H9 (cell line): ENCODE measurements around the gene SGTA. TPM values are rescaled to one million over a fixed set of nuclear protein-coding genes. Genes with fewer than 3 reads are reported as not detected.
A peak's percentile ranks its signal among the peaks of the same experiment; 100 is the strongest.

Source experiments
- DNase-seq: peaks from one replicate; pipeline ENCODE4 v3.0.0-alpha.2; 2017
- H2AFZ ChIP-seq: one replicate; pipeline ENCODE4 v1.6.1; 2013; ENCODE audit warnings: mild to moderate bottlenecking, low read length, control low read depth, moderate library complexity
- H2AK5ac ChIP-seq: 2 replicates; pipeline ENCODE4 v1.6.1; 2013; ENCODE audit warnings: low read length, control low read depth, mixed read lengths; ENCODE audit not compliant: insufficient read length
- H2BK120ac ChIP-seq: one replicate; pipeline ENCODE4 v1.6.1; 2013; ENCODE audit warnings: low read depth, mild to moderate bottlenecking, low read length, control low read depth, inconsistent platforms; ENCODE audit not compliant: poor library complexity, severe bottlenecking
- H2BK12ac ChIP-seq: 2 replicates; pipeline ENCODE4 v1.6.1; 2013; ENCODE audit warnings: low read length, control low read depth, mixed read lengths, low read depth; ENCODE audit not compliant: insufficient read length
- H2BK15ac ChIP-seq: 2 replicates; pipeline ENCODE4 v1.6.1; 2013; ENCODE audit warnings: low read depth, low read length, control low read depth
- H2BK20ac ChIP-seq: one replicate; pipeline ENCODE4 v1.6.1; 2013; ENCODE audit warnings: low read depth, mild to moderate bottlenecking, low read length, control low read depth, inconsistent platforms; ENCODE audit not compliant: poor library complexity, severe bottlenecking
- H2BK5ac ChIP-seq: 2 replicates; pipeline ENCODE4 v1.6.1; 2013; ENCODE audit warnings: low read length, control low read depth, mixed read lengths; ENCODE audit not compliant: insufficient read length
- H3K14ac ChIP-seq: 2 replicates; pipeline ENCODE4 v1.6.1; 2013; ENCODE audit warnings: low read length, control low read depth; ENCODE audit not compliant: insufficient read depth
- H3K18ac ChIP-seq: 2 replicates; pipeline ENCODE4 v1.6.1; 2013; ENCODE audit warnings: low read depth, mild to moderate bottlenecking, mixed read lengths, low read length, control low read depth; ENCODE audit not compliant: insufficient read length
- H3K23ac ChIP-seq: 2 replicates; pipeline ENCODE4 v1.6.1; 2013; ENCODE audit warnings: low read length, control low read depth, mixed read lengths, low read depth; ENCODE audit not compliant: insufficient read length
- H3K23me2 ChIP-seq: 2 replicates; pipeline ENCODE4 v1.6.1; 2013; ENCODE audit warnings: low read depth, mild to moderate bottlenecking, mixed read lengths, low read length, control low read depth; ENCODE audit not compliant: insufficient read length, poor library complexity, severe bottlenecking
- H3K27ac ChIP-seq: 2 replicates; pipeline ENCODE4 v1.5.1; 2013; ENCODE audit warnings: low read length, control low read depth, mixed read lengths, low read depth; ENCODE audit not compliant: insufficient read length
- H3K27me3 ChIP-seq: 2 replicates; pipeline ENCODE4 v1.6.1; 2013; ENCODE audit warnings: low read length, control low read depth, inconsistent platforms; ENCODE audit not compliant: insufficient read depth
- H3K4ac ChIP-seq: 2 replicates; pipeline ENCODE4 v1.6.1; 2013; ENCODE audit warnings: low read depth, mild to moderate bottlenecking, control low read depth, inconsistent platforms, low read length, moderate library complexity
- H3K4me1 ChIP-seq: 2 replicates; pipeline ENCODE4 v1.6.1; 2013; ENCODE audit warnings: low read length, control low read depth, inconsistent platforms; ENCODE audit not compliant: insufficient read depth
- H3K4me2 ChIP-seq: 2 replicates; pipeline ENCODE4 v1.6.1; 2013; ENCODE audit warnings: low read length, control low read depth, mixed read lengths; ENCODE audit not compliant: insufficient read length, insufficient read depth
- H3K56ac ChIP-seq: 2 replicates; pipeline ENCODE4 v1.6.1; 2013; ENCODE audit warnings: low read depth, mild to moderate bottlenecking, mixed read lengths, low read length, control low read depth; ENCODE audit not compliant: insufficient read length
- H3K79me1 ChIP-seq: 2 replicates; pipeline ENCODE4 v1.6.1; 2013; ENCODE audit warnings: low read depth, mild to moderate bottlenecking, moderate library complexity, low read length, control low read depth, inconsistent platforms; ENCODE audit not compliant: insufficient read depth, poor library complexity, severe bottlenecking
- H3K79me2 ChIP-seq: 2 replicates; pipeline ENCODE4 v1.6.1; 2013; ENCODE audit warnings: low read length, control low read depth, inconsistent platforms; ENCODE audit not compliant: insufficient read depth
- H3K9ac ChIP-seq: 2 replicates; pipeline ENCODE4 v1.6.1; 2013; ENCODE audit warnings: low read length, control low read depth, mixed read lengths; ENCODE audit not compliant: insufficient read length; ENCODE audit errors: extremely low read depth
- H3K9me3 ChIP-seq: one replicate; pipeline ENCODE4 v1.6.1; 2013; ENCODE audit warnings: low read depth, low read length, inconsistent platforms; ENCODE audit not compliant: control insufficient read depth
- H3T11ph ChIP-seq: one replicate; pipeline ENCODE4 v1.6.1; 2013; ENCODE audit warnings: mild to moderate bottlenecking, low read length, control low read depth, inconsistent platforms
- H4K20me1 ChIP-seq: one replicate; pipeline ENCODE4 v1.6.1; 2013; ENCODE audit not compliant: control insufficient read depth, insufficient read length, insufficient read depth
- H4K5ac ChIP-seq: 2 replicates; pipeline ENCODE4 v1.6.1; 2013; ENCODE audit warnings: low read depth, mild to moderate bottlenecking, mixed read lengths, low read length, control low read depth; ENCODE audit not compliant: insufficient read length
- H4K8ac ChIP-seq: replicated peaks from 2 replicates; pipeline ENCODE4 v1.6.1; 2013; ENCODE audit warnings: low read length, control low read depth, mixed read lengths, low read depth; ENCODE audit not compliant: insufficient read length
- H4K91ac ChIP-seq: 2 replicates; pipeline ENCODE4 v1.6.1; 2013; ENCODE audit warnings: low read depth, mild to moderate bottlenecking, moderate library complexity, mixed read lengths, low read length, control low read depth; ENCODE audit not compliant: insufficient read length
- H3K27ac Mint-ChIP-seq, 3 experiments: 2 replicates in 2 of 3; 3 replicates in 1 of 3; pipeline ENCODE4 v1.8.0; 2020 to 2021; ENCODE audit warnings: mixed read lengths in 3 of 3, mild to moderate bottlenecking in 1 of 3, moderate library complexity in 1 of 3
- H3K27me3 Mint-ChIP-seq: 2 replicates; pipeline ENCODE4 v1.8.0; 2021; ENCODE audit warnings: low read depth, mild to moderate bottlenecking, moderate library complexity, mixed read lengths
- H3K36me3 Mint-ChIP-seq, 3 experiments: 2 replicates in 2 of 3; 3 replicates in 1 of 3; pipeline ENCODE4 v1.8.0; 2020 to 2021; ENCODE audit warnings: low read depth in 3 of 3, mixed read lengths in 3 of 3; ENCODE audit not compliant: insufficient read depth in 1 of 3
- H3K4me1 Mint-ChIP-seq, 2 experiments: 2 replicates each; pipeline ENCODE4 v1.8.0; 2020; ENCODE audit warnings: mixed read lengths in 2 of 2
- H3K4me3 Mint-ChIP-seq, 2 experiments: 2 replicates in 1 of 2; 3 replicates in 1 of 2; pipeline ENCODE4 v1.8.0; 2020 to 2021; ENCODE audit warnings: mild to moderate bottlenecking in 2 of 2, mixed read lengths in 2 of 2, moderate library complexity in 1 of 2
- H3K9me3 Mint-ChIP-seq, 2 experiments: 2 replicates in 1 of 2; 3 replicates in 1 of 2; pipeline ENCODE4 v1.8.0; 2020; ENCODE audit warnings: mild to moderate bottlenecking in 2 of 2, mixed read lengths in 2 of 2, moderate library complexity in 1 of 2
- WGBS: extraction: QIAGEN DNeasy Blood & Tissue Kit; methylation state at CpG from one replicate; pipeline ENCODE4 v1.1.7; 2013; ENCODE audit warnings: missing lambda C conversion rate, low lambda C conversion rate, mixed read lengths; ENCODE audit not compliant: insufficient read length; ENCODE audit errors: extremely low coverage; 5-methylcytosine and 5-hydroxymethylcytosine counted together
- total RNA-seq: library from RNA; stranded (reverse); gene quantifications from 2 replicates; pipeline ENCODE4 v1.2.1, GENCODE V29; 2021
- TF ChIP-seq, protein P1 (sequence below): fragments of 200-600 bp; sonication (generic); conservative IDR thresholded peaks from 3 replicates; pipeline ENCODE4 v1.8.0; 2021; ENCODE audit warnings: antibody characterized with exemption, mild to moderate bottlenecking

SGTA gene
- total RNA-seq, 1 experiment from 2014 or later: 102 TPM

DNA sequence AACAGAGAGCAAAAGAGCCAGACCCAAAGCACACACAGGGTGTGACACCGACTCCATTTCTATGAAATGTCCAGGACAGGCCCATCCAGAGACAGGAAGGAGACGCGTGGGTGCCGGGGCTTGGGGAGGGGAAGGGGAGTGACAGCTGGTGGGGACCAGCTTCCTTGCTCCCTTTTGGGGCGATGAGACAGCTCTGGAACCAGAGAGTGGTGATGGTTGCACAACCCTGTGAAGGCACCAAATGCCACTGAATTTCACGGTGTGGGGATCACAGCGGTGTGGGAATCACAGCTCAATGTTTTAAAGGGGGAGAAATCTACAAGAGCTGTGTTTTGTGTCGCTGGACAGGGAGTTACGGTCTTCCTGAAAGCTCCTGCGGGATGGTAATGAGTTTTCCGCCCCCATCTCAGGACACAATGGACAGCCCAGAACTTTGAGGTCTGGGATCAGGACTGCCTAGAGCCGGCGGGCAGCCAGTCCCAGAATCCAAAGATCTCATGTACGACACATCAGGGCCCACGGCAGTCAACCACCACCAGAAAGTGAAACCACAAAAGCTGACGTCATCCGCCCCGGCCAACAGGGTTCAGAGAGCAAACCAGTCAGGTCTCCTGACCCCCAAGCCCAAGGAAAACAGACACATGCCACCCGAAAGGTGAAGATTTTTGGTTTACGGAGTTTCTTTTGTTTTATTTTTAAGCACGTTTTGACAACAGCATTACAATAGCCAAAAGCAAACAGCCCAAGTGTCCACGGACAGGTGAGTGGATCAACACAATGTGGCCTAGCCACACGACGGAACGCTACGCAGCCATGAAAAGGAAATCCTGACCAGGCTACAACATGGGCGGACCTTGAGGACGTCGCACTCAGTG lies 7.3 kb downstream of the SGTA start:
- H2BK5ac ChIP-seq: no peak overlapping the region
- no peaks in the 10 kb centered on the region for H3K9me3 ChIP-seq
- Mint-ChIP-seq H3K9me3 (no peaks in the 10 kb centered on the region), H3K4me1 (no peaks in the 10 kb centered on the region; a peak in 1 of 4 replicates), H3K27ac (peak overlapping the region; percentile 38 to 87 (median 69); a peak in 3 of 7 replicates), H3K36me3 (peaks cover 8 to 27% (median 21%) of the 10 kb centered on the region in 3 experiments; a peak in 6 of 7 replicates), H3K27me3 (no peaks in the 10 kb centered on the region), H3K4me3 (no peak overlapping the region)
- TF ChIP-seq, protein P1, sequence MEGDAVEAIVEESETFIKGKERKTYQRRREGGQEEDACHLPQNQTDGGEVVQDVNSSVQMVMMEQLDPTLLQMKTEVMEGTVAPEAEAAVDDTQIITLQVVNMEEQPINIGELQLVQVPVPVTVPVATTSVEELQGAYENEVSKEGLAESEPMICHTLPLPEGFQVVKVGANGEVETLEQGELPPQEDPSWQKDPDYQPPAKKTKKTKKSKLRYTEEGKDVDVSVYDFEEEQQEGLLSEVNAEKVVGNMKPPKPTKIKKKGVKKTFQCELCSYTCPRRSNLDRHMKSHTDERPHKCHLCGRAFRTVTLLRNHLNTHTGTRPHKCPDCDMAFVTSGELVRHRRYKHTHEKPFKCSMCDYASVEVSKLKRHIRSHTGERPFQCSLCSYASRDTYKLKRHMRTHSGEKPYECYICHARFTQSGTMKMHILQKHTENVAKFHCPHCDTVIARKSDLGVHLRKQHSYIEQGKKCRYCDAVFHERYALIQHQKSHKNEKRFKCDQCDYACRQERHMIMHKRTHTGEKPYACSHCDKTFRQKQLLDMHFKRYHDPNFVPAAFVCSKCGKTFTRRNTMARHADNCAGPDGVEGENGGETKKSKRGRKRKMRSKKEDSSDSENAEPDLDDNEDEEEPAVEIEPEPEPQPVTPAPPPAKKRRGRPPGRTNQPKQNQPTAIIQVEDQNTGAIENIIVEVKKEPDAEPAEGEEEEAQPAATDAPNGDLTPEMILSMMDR: no peak
- H2BK12ac ChIP-seq: no peak overlapping the region
- H3K27ac ChIP-seq: no peak overlapping the region
- H4K91ac ChIP-seq: no peak overlapping the region
- H4K8ac ChIP-seq: no peak overlapping the region
- H3K79me2 ChIP-seq: peaks cover 76% of the 10 kb centered on the region
- no peak overlapping the region for H2BK20ac ChIP-seq
- no peak overlapping the region for H2BK120ac ChIP-seq
- H4K20me1 ChIP-seq: no peaks in the 10 kb centered on the region
- H3K56ac ChIP-seq: no peak overlapping the region
- no peaks in the 10 kb centered on the region for H3K23me2 ChIP-seq
- H3K14ac ChIP-seq: no peak overlapping the region
- no peak overlapping the region for H2BK15ac ChIP-seq
- no peak overlapping the region for H2AFZ ChIP-seq
- no peak overlapping the region for H3K18ac ChIP-seq
- H4K5ac ChIP-seq: no peak overlapping the region
- no peaks in the 10 kb centered on the region for H3K27me3 ChIP-seq
- WGBS: no CpG with 5 or more reads among the region's 29 CpGs
- peaks cover 9% of the 10 kb centered on the region for H3K79me1 ChIP-seq
- H2AK5ac ChIP-seq: no peak overlapping the region
- H3K4me1 ChIP-seq: no peaks in the 10 kb centered on the region
- no peak overlapping the region for H3K23ac ChIP-seq
- no peak overlapping the region for H3K4ac ChIP-seq
- DNase-seq: no peak
- H3K4me2 ChIP-seq: no peak overlapping the region
- no peak overlapping the region for H3K9ac ChIP-seq
- no peak overlapping the region for H3T11ph ChIP-seq
